HL-60 (cell line): ENCODE measurements around the gene TRDN.
"Not testable (repeated sequence)": the region's sequence is repeated elsewhere in the genome, so short reads cannot be mapped to it uniquely, and the experiment has no call there.

Experiments
- DNase-seq, 2 experiments: peaks; one replicate each; pipeline ENCODE4 v3.0.0-alpha.2; 2010 to 2020; ENCODE audit warnings: low read depth in 1 of 2, low spot score in 1 of 2
- H3K27ac ChIP-seq: fragments of 250-450 bp; sonication (Bioruptor Pico); replicated peaks from 2 replicates; pipeline ENCODE4 v1.5.1; 2020; ENCODE audit warnings: mild to moderate bottlenecking, moderate library complexity
- H3K27me3 ChIP-seq: fragments of 250-450 bp; sonication (Bioruptor Pico); 2 replicates; pipeline ENCODE4 v1.5.1; 2021; ENCODE audit warnings: mild to moderate bottlenecking, moderate library complexity; ENCODE audit not compliant: insufficient read depth, poor library complexity, severe bottlenecking
- H3K4me3 ChIP-seq: replicated peaks from 2 replicates; pipeline ENCODE4 v1.5.1; 2011; ENCODE audit warnings: mild to moderate bottlenecking, control low read depth, low read length; ENCODE audit not compliant: insufficient read depth
- CTCF ChIP-seq: IDR thresholded peaks from one replicate; pipeline ENCODE4 v1.5.1; 2011; ENCODE audit warnings: low read length, control low read depth, inconsistent platforms; ENCODE audit not compliant: insufficient read depth
- GABPA ChIP-seq: IDR thresholded peaks from 2 replicates; pipeline ENCODE4 v1.6.1; 2012; ENCODE audit warnings: low read depth
- POLR2AphosphoS5 ChIP-seq: IDR thresholded peaks from 2 replicates; pipeline ENCODE4 v1.6.1; 2012; ENCODE audit warnings: low read depth
- REST ChIP-seq: IDR thresholded peaks from 2 replicates; pipeline ENCODE4 v1.6.1; 2012; ENCODE audit warnings: low read depth; ENCODE audit not compliant: insufficient replicate concordance
- SPI1 ChIP-seq: IDR thresholded peaks from 2 replicates; pipeline ENCODE4 v1.6.1; 2012; ENCODE audit warnings: low read depth, mild to moderate bottlenecking, borderline replicate concordance

TRDN gene

GRCh38 chr6:123323452-123324329 is 313.1 kb downstream of the TRDN start:
- Histone ChIP-seq H3K4me3 (no peak overlapping the region), H3K27ac (no peak overlapping the region), H3K27me3 (no peaks in the 10 kb centered on the region)
- TF ChIP-seq GABPA (no peak), SPI1 (no peak), POLR2AphosphoS5 (no peak), CTCF (no peak), REST (no peak)
- DNase-seq = no peak

- no peak overlapping the region for H3K27ac ChIP-seq
- no peak for TF ChIP-seq POLR2AphosphoS5
- TF ChIP-seq SPI1 = no peak
- no peak for TF ChIP-seq CTCF
- no peak for TF ChIP-seq GABPA
- no peak for TF ChIP-seq REST
- H3K4me3 ChIP-seq = no peak overlapping the region
- no peaks in the 10 kb centered on the region for H3K27me3 ChIP-seq
- no peak for DNase-seq
These were observed 315.7 kb downstream of the TRDN start for GRCh38 chr6:123321020-123321419.

GRCh38 chr6:123316733-123317323 is 319.9 kb downstream of the TRDN start:
- H3K27ac ChIP-seq = no peak overlapping the region
- H3K27me3 ChIP-seq = no peaks in the 10 kb centered on the region
- DNase-seq = no peak
- no peak overlapping the region for H3K4me3 ChIP-seq
- TF ChIP-seq CTCF (no peak), POLR2AphosphoS5 (no peak), SPI1 (no peak), GABPA (no peak), REST (no peak)

GRCh38 chr6:123314459-123314858 is 322.3 kb downstream of the TRDN start:
- not testable (repeated sequence) for DNase-seq, H3K4me3 ChIP-seq, H3K27ac ChIP-seq, H3K27me3 ChIP-seq
